GM12878 (cell line): ENCODE data around the gene KHDC1.

Experiments
- EZH2 ChIP-seq: IDR thresholded peaks from 2 replicates; pipeline ENCODE4 v1.6.1; 2012; ENCODE audit warnings: low read depth, mild to moderate bottlenecking, control low read depth, inconsistent platforms, low read length, borderline replicate concordance; ENCODE audit not compliant: control insufficient read depth
- TF ChIP-seq, protein P1 (sequence below): fragments of 450-650 bp; formaldehyde crosslinking; IDR thresholded peaks from 2 replicates; pipeline ENCODE4 v1.5.0; 2022; ENCODE audit warnings: mild to moderate bottlenecking, missing genetic modification characterization

DNA sequence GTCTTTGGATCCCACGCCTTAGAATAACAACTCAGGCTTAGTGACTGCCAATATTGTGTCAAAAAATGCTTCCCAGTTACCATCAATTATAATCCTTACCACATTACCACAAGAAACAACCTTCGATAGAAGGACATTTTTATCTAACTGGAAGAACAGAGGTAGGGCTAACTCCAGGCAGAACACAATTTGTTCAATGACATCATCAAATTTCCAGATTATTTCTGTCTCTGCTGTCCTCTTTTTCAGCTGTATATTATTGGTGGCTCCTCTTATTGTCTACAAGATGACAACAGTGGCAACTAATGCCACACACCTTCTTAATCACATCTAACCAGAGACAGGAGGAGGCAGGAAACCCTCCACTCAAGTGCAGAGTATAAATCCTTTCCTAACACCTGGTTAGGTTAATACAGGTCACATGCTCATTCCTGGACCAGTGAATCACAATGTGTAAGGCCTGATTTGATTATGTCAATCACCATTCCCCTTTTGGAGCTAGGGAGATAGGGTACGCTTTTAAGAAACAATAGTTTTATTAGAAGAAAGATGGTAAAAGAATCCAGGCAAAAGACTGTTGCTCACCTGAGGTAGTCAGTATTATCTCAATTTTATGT is 55.7 kb downstream of the KHDC1 start:
- TF ChIP-seq, protein P1, sequence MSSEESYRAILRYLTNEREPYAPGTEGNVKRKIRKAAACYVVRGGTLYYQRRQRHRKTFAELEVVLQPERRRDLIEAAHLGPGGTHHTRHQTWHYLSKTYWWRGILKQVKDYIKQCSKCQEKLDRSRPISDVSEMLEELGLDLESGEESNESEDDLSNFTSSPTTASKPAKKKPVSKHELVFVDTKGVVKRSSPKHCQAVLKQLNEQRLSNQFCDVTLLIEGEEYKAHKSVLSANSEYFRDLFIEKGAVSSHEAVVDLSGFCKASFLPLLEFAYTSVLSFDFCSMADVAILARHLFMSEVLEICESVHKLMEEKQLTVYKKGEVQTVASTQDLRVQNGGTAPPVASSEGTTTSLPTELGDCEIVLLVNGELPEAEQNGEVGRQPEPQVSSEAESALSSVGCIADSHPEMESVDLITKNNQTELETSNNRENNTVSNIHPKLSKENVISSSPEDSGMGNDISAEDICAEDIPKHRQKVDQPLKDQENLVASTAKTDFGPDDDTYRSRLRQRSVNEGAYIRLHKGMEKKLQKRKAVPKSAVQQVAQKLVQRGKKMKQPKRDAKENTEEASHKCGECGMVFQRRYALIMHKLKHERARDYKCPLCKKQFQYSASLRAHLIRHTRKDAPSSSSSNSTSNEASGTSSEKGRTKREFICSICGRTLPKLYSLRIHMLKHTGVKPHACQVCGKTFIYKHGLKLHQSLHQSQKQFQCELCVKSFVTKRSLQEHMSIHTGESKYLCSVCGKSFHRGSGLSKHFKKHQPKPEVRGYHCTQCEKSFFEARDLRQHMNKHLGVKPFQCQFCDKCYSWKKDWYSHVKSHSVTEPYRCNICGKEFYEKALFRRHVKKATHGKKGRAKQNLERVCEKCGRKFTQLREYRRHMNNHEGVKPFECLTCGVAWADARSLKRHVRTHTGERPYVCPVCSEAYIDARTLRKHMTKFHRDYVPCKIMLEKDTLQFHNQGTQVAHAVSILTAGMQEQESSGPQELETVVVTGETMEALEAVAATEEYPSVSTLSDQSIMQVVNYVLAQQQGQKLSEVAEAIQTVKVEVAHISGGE (CRISPR knock-in tag) = no peak
- no peak for TF ChIP-seq EZH2
